K562 (cell line): Measurements from ENCODE around the gene ARHGAP12. TPM values are rescaled to one million over a fixed set of nuclear protein-coding genes. Genes with fewer than 3 reads are reported as not detected.

Experiments
- ATAC-seq: fragments of 200-7000 bp; cut with Tn5 transposase; 3 replicates; pipeline ENCODE4 v1.9.1; 2020; ENCODE audit warnings: moderate library complexity
- Bru-seq: library from RNA; stranded (reverse); fragments of 400-500 nt; gene quantifications from one replicate; lab custom pipeline; 2021; lab: Mats Ljungman, UMichigan
- BruChase-seq, 2 experiments: library from RNA; stranded (reverse); fragments of 400-500 nt; gene quantifications; one replicate each; lab custom pipeline; 2021; lab: Mats Ljungman, UMichigan
- BruUV-seq: library from RNA; stranded (reverse); fragments of 400-500 nt; replicated peaks from 2 replicates; lab custom pipeline; 2021; lab: Mats Ljungman, UMichigan
- CTCF ChIA-PET: fragments of 300-600 bp; formaldehyde crosslinking; extraction: SDS; loops from one replicate; lab custom pipeline; 2021; ENCODE audit warnings: low intra/inter-chr PET ratio; lab: Yijun Ruan, JAX
- POLR2A ChIA-PET: fragments of 300-600, 350-650 bp; sonication (Branson Sonifier 250); formaldehyde crosslinking; extraction: SDS; loops from one replicate; lab custom pipeline; 2021; ENCODE audit warnings: antibody characterized with exemption, inconsistent platforms; lab: Yijun Ruan, JAX
- DNase-seq, 4 experiments: peaks; one replicate each; pipeline versions ENCODE4 v3.0.0 to v3.0.0-alpha.2; 2011 to 2018; ENCODE audit warnings: low spot score in 3 of 4, mixed read lengths in 3 of 4; ENCODE audit errors: extremely low read depth in 1 of 4
- FAIRE-seq: peaks from 2 replicates; lab custom pipeline; 2011; peaks lifted over from hg19 to GRCh38; lab: Jason Lieb, UNC
- H2AFZ ChIP-seq: 2 replicates; pipeline ENCODE4 v1.6.0; 2011; ENCODE audit warnings: low read depth, low read length, control low read depth, inconsistent platforms
- H3K27ac ChIP-seq: fragments of 200-600 bp; 3 replicates; pipeline ENCODE4 v1.8.0; 2011; ENCODE audit warnings: low read depth, mild to moderate bottlenecking, control low read depth, inconsistent platforms, low read length, moderate library complexity, mixed read lengths; ENCODE audit errors: extremely low read depth
- H3K27me3 ChIP-seq, 2 experiments: fragments of 300-600 bp in 1 of 2; 2 replicates in 1 of 2; 3 replicates in 1 of 2; pipeline versions ENCODE4 v1.6.0 to v1.8.0; 2011; ENCODE audit warnings: inconsistent platforms in 2 of 2, low read length in 2 of 2, mild to moderate bottlenecking in 1 of 2, mixed read lengths in 1 of 2, moderate library complexity in 1 of 2; ENCODE audit not compliant: control insufficient read depth in 2 of 2, insufficient read depth in 2 of 2
- H3K36me3 ChIP-seq: fragments of 300-600 bp; 3 replicates; pipeline ENCODE4 v1.8.0; 2011; ENCODE audit warnings: mild to moderate bottlenecking, low read length, inconsistent platforms; ENCODE audit not compliant: control insufficient read depth, insufficient read depth
- H3K4me1 ChIP-seq, 2 experiments: fragments of 200-600 bp in 1 of 2; replicated peaks in 1 of 2; 2 replicates in 1 of 2; 3 replicates in 1 of 2; pipeline versions ENCODE4 v1.5.1 to v1.8.0; 2011; ENCODE audit warnings: inconsistent platforms in 2 of 2, low read length in 2 of 2, mild to moderate bottlenecking in 1 of 2, mixed read lengths in 1 of 2, moderate library complexity in 1 of 2; ENCODE audit not compliant: control insufficient read depth in 2 of 2, insufficient read depth in 2 of 2
- H3K4me2 ChIP-seq: 2 replicates; pipeline ENCODE4 v1.6.1; 2011; ENCODE audit warnings: low read length, control low read depth, inconsistent platforms, mixed read lengths; ENCODE audit not compliant: insufficient read depth
- H3K4me3 ChIP-seq: fragments of 200-600 bp; sonication (generic), shearing (Covaris generic); 2 replicates; pipeline ENCODE4 v1.5.1; 2016; ENCODE audit warnings: control low read depth, inconsistent platforms
- H3K79me2 ChIP-seq: fragments of 200-600 bp; 3 replicates; pipeline ENCODE4 v1.8.0; 2011; ENCODE audit warnings: low read length, inconsistent platforms; ENCODE audit not compliant: control insufficient read depth, insufficient read depth
- H3K9ac ChIP-seq, 2 experiments: 2 replicates each; pipeline versions ENCODE4 v1.6.0 to v1.6.1; 2011; ENCODE audit warnings: low read depth in 2 of 2, low read length in 2 of 2, control low read depth in 1 of 2, inconsistent platforms in 1 of 2, mild to moderate bottlenecking in 1 of 2, mixed read lengths in 1 of 2; ENCODE audit not compliant: insufficient read depth in 1 of 2
- H3K9me1 ChIP-seq: one replicate; pipeline ENCODE4 v1.6.0; 2011; ENCODE audit warnings: inconsistent platforms, mild to moderate bottlenecking, low read length, moderate library complexity; ENCODE audit not compliant: control insufficient read depth, insufficient read depth
- H3K9me3 ChIP-seq: replicated peaks from 2 replicates; pipeline ENCODE4 v1.5.1; 2011; ENCODE audit warnings: low read depth, low read length, inconsistent platforms; ENCODE audit not compliant: control insufficient read depth, insufficient read depth
- H4K20me1 ChIP-seq: replicated peaks from 2 replicates; pipeline ENCODE4 v1.6.1; 2011; ENCODE audit warnings: low read length, inconsistent platforms, mixed read lengths; ENCODE audit not compliant: control insufficient read depth, insufficient read depth
- CREM ChIP-seq: IDR thresholded peaks from 2 replicates; pipeline ENCODE4 v1.6.1; 2014; ENCODE audit warnings: antibody characterized with exemption, low read depth
- CTCFL ChIP-seq: IDR thresholded peaks from 2 replicates; pipeline ENCODE4 v1.6.1; 2011; ENCODE audit warnings: borderline replicate concordance, low read depth, mild to moderate bottlenecking, moderate library complexity, low read length; ENCODE audit not compliant: insufficient read depth, poor library complexity, severe bottlenecking
- GMEB1 ChIP-seq: fragments of 250-450 bp; sonication (Bioruptor Pico); IDR thresholded peaks from 2 replicates; pipeline ENCODE4 v1.4.0; 2020; ENCODE audit warnings: mild to moderate bottlenecking
- GTF2E2 ChIP-seq: fragments of 200-800 bp; sonication (Bioruptor generic); IDR thresholded peaks from 2 replicates; pipeline ENCODE4 v1.6.1; 2016; ENCODE audit warnings: missing genetic modification characterization, missing compliant biosample characterization
- MBD2 ChIP-seq: sonication (generic); IDR thresholded peaks from 2 replicates; pipeline ENCODE4 v1.6.1; 2016; ENCODE audit warnings: low read depth, borderline replicate concordance
- MXI1 ChIP-seq: IDR thresholded peaks from 2 replicates; pipeline ENCODE4 v1.6.1; 2011; ENCODE audit warnings: low read depth, mild to moderate bottlenecking, improper control_type of control experiment, low read length
- OTX1 ChIP-seq: fragments of 450-650 bp; formaldehyde crosslinking; IDR thresholded peaks from 2 replicates; pipeline ENCODE4 v1.4.0; 2022; ENCODE audit warnings: mild to moderate bottlenecking
- RB1 ChIP-seq: fragments of 450-650 bp; IDR thresholded peaks from 2 replicates; pipeline ENCODE4 v1.6.1; 2017; ENCODE audit warnings: low read depth, mild to moderate bottlenecking
- ZNF740 ChIP-seq, 3 experiments: fragments of 200-800 bp in 1 of 3; sonication (Bioruptor generic) in 1 of 3; sonication (generic) in 1 of 3; formaldehyde crosslinking in 1 of 3; IDR thresholded peaks; 2 replicates each; pipeline versions ENCODE4 v1.6.1 to v1.8.0; 2016 to 2022; ENCODE audit warnings: mild to moderate bottlenecking in 2 of 3, missing compliant biosample characterization in 2 of 3, missing genetic modification characterization in 2 of 3, missing genetic modification reagents in 1 of 3
- WGBS: fragments of 100-300 bp; shearing (Covaris generic); methylation state at CpG from one replicate; pipeline ENCODE4 v1.1.6; 2016; ENCODE audit warnings: low coverage, mixed read lengths; ENCODE audit not compliant: insufficient coverage; ENCODE audit errors: missing lambda C conversion rate; 5-methylcytosine and 5-hydroxymethylcytosine counted together
- in situ Hi-C: fragments of 300-500 bp; cut with MboI; formaldehyde crosslinking; loops from 4 replicates; pipeline ENCODE4 v1.15.0; 2018; ENCODE audit warnings: inconsistent platforms, mixed read lengths
- intact Hi-C: fragments of 100-400 bp; cut with micrococcal nuclease; formaldehyde crosslinking; loops from 2 replicates; pipeline ENCODE4 v1.14.2; 2022
- long read RNA-seq, 3 experiments: library from polyadenylated mRNA in 2 of 3; library from RNA in 1 of 3; unstranded in 2 of 3; stranded (forward) in 1 of 3; transcript quantifications; one replicate each; pipeline ENCODE4 v2.0.0, GENCODE V29; 2019 to 2022
- polyA minus RNA-seq, 3 experiments: library from RNA; depleted of rRNA, polyadenylated mRNA; stranded (reverse); fragments of >200 nt; gene quantifications; 2 replicates each; pipeline ENCODE4 v1.2.3, GENCODE V29; 2011
- polyA plus RNA-seq, 8 experiments: library from polyadenylated mRNA; depleted of rRNA in 4 of 8; stranded (reverse) in 5 of 8; unstranded in 3 of 8; fragments of >200 nt; fragmentation: Nextera tagmentation in 2 of 8; fragmentation: Illumina TruSeq in 1 of 8; extraction: Ambion mirVana in 2 of 8; extraction: Trizol in 1 of 8; gene quantifications; 2 replicates each; pipeline versions ENCODE4 v1.2.1 to v1.2.3, GENCODE V29; 2011 to 2014; ENCODE audit warnings: inconsistent platforms in 1 of 8, missing spikeins in 1 of 8
- total RNA-seq, 7 experiments: library from RNA; depleted of rRNA in 6 of 7; stranded (reverse); fragments of >200 nt in 6 of 7; fragmentation: Illumina TruSeq in 2 of 7; extraction: Trizol in 2 of 7; gene quantifications; 2 replicates each; pipeline versions ENCODE4 v1.2.1 to v1.2.3, GENCODE V29; 2011 to 2021; ENCODE audit warnings: low replicate concordance in 1 of 7

Gene ARHGAP12
- total RNA-seq (2011; cell fraction: chromatin; rRNA removed; ENCODE audit: low replicate concordance), result 12.4 and 39.8 TPM in 2 replicates
- 7.2 and 8.7 TPM in 2 replicates for total RNA-seq (2011; cell fraction: nucleolus; rRNA removed)
- 13.9 and 19.8 TPM in 2 replicates for total RNA-seq (2011; cell fraction: nucleoplasm; rRNA removed)
- 9.3 and 9.8 TPM in 2 replicates for total RNA-seq (2014; rRNA removed)
- total RNA-seq (2014; rRNA removed; fragmentation: Illumina TruSeq; extraction: Trizol), result 15.8 and 17.7 TPM in 2 replicates
- 16.6 and 18.7 TPM in 2 replicates for total RNA-seq (2015; rRNA removed; fragmentation: Illumina TruSeq; extraction: Trizol)
- 10.2 and 10.6 TPM in 2 replicates for total RNA-seq (2021)
- 11.4 and 15.0 TPM in 2 replicates for polyA plus RNA-seq (2011; rRNA removed)
- 1.5 and 5.7 TPM in 2 replicates for polyA plus RNA-seq (2011; cell fraction: cytosol; rRNA removed)
- polyA plus RNA-seq (2011; cell fraction: nucleus; rRNA removed), result 9.8 and 25.5 TPM in 2 replicates
- 6.1 and 7.7 TPM in 2 replicates for polyA plus RNA-seq (2012)
- polyA plus RNA-seq (2014; fragmentation: Illumina TruSeq; extraction: Trizol), result 8.2 and 10.1 TPM in 2 replicates
- polyA plus RNA-seq (2014; fragmentation: Nextera tagmentation; extraction: Ambion mirVana), result 1 to 10 TPM; 4.4 to 5.0 TPM
- 7.1 and 8.6 TPM in 2 replicates for polyA plus RNA-seq (2014; rRNA removed)
- polyA minus RNA-seq (2011; rRNA and poly(A)+ RNA removed), result 30.2 and 60.5 TPM in 2 replicates
- 12.0 and 15.5 TPM in 2 replicates for polyA minus RNA-seq (2011; cell fraction: cytosol; rRNA and poly(A)+ RNA removed)
- 17.4 and 58.9 TPM in 2 replicates for polyA minus RNA-seq (2011; cell fraction: nucleus; rRNA and poly(A)+ RNA removed)
- Bru-seq, nascent RNA, result percentile 76 among the genes with signal in this experiment
- percentile 83 among the genes with signal in this experiment for BruChase-seq, experiment 1, labeled RNA remaining after a 2-hour chase
- percentile 87 among the genes with signal in this experiment for BruChase-seq, experiment 2, labeled RNA remaining after a 6-hour chase
- long read RNA-seq, experiment 1, full-length matches to known transcripts, result 3 of 7 reads
- long read RNA-seq, experiment 1, partial matches to known transcripts, result 0 of 7 reads
- long read RNA-seq, experiment 1, other reads (novel, unspliced or antisense), result 4 of 7 reads
- long read RNA-seq, experiment 2, partial matches to known transcripts, result 0 of 7 reads
- long read RNA-seq, experiment 2, other reads (novel, unspliced or antisense), result 7 of 7 reads
- long read RNA-seq, experiment 3, partial matches to known transcripts, result 3 of 4 reads
- long read RNA-seq, experiment 3, other reads (novel, unspliced or antisense), result 1 of 4 reads

- intact Hi-C loops (loop anchor here (2.0 to 10.0 kb wide), 2 partner anchors 44 to 76 kb away; no protein-coding TSS in a partner anchor), in situ Hi-C loops (no loop called here)
- ChIA-PET CTCF (interaction anchor here (0.9 kb wide), 1 partner anchor 76 kb away, joined by 4 read pairs; no protein-coding TSS in a partner anchor), POLR2A (interaction anchor here (0.6 to 2.8 kb wide), 8 partner anchors 12 to 82 kb away, joined by 3 to 14 read pairs (median 4); no protein-coding TSS in a partner anchor)
- no TSS peak for BruUV-seq
- peaks cover 11 to 21% of the 10 kb centered on the region in 2 experiments; a peak in 4 of 5 replicates for H3K4me1 ChIP-seq
- H4K20me1 ChIP-seq, result no peaks in the 10 kb centered on the region; the same call in 1 of the 2 replicates
- DNase-seq (peak; percentile 86 to 91 (median 88)), ATAC-seq (peak; percentile 90), FAIRE-seq (no peak)
- peak within 1 kb of the TSS; percentile 94 for H2AFZ ChIP-seq
- peak within 1 kb of the TSS; percentile 78 for H3K4me2 ChIP-seq
- no peaks in the 10 kb centered on the region for H3K27me3 ChIP-seq
- H3K36me3 ChIP-seq, result no peaks in the 10 kb centered on the region
- H3K4me3 ChIP-seq, result peak within 1 kb of the TSS; percentile 82
- H3K9me3 ChIP-seq, result no peaks in the 10 kb centered on the region
- peaks cover 47% of the 10 kb centered on the region for H3K79me2 ChIP-seq
- H3K9me1 ChIP-seq, result no peaks in the 10 kb centered on the region
- WGBS, result 1% methylated on average over 51 of the region's 92 CpGs
- H3K27ac ChIP-seq, result peak within 1 kb of the TSS; percentile 85
- peak within 1 kb of the TSS; percentile 87 to 97 for H3K9ac ChIP-seq
- peak; percentile 63 for TF ChIP-seq CREM
- TF ChIP-seq CTCFL, result no peak
- peak; percentile 73; the same call in 1 of the 2 replicates for TF ChIP-seq RB1
- peak; percentile 73 for TF ChIP-seq OTX1 (CRISPR knock-in tag)
- peak; percentile 46; the same call in 1 of the 2 replicates for TF ChIP-seq ZNF740 (CRISPR knock-in tag; IDR thresholded peaks at IDR 0.05)
- no peak for TF ChIP-seq ZNF740 (tag; IDR thresholded peaks at IDR 0.05)
- no peak for TF ChIP-seq GTF2E2 (tag)
- peak; percentile 75 for TF ChIP-seq GMEB1 (CRISPR knock-in tag)
- TF ChIP-seq MXI1, result no peak
- TF ChIP-seq MBD2, result 0 out of 2 replicates have a peak, but pooled peaks have one; percentile 7
These were observed at the start of gene ARHGAP12 for GRCh38 chr10:31928549-31929260. TSS of gene ARHGAP12 (minus strand) at chr10:31928831. CDS start at chr10:31908855, 19,976 bp downstream.
